IPS-18a (cell line): Measurements from ENCODE around the gene AASDH.

Source experiments
- H3K27ac ChIP-seq: one replicate; pipeline ENCODE4 v1.5.1; 2013; ENCODE audit warnings: low read length
- H3K27me3 ChIP-seq: one replicate; pipeline ENCODE4 v1.6.1; 2013; ENCODE audit warnings: mild to moderate bottlenecking, low read length; ENCODE audit not compliant: control insufficient read depth, insufficient read depth
- H3K36me3 ChIP-seq: one replicate; pipeline ENCODE4 v1.6.1; 2013; ENCODE audit warnings: low read depth, low read length; ENCODE audit not compliant: control insufficient read depth
- H3K4me1 ChIP-seq: one replicate; pipeline ENCODE4 v1.6.1; 2013; ENCODE audit warnings: low read depth, low read length; ENCODE audit not compliant: control insufficient read depth
- H3K4me3 ChIP-seq: one replicate; pipeline ENCODE4 v1.5.1; 2013; ENCODE audit warnings: low read length
- H3K9ac ChIP-seq: one replicate; pipeline ENCODE4 v1.6.1; 2013; ENCODE audit warnings: mild to moderate bottlenecking, low read length, moderate library complexity
- H3K9me3 ChIP-seq: one replicate; pipeline ENCODE4 v1.6.1; 2013; ENCODE audit warnings: low read depth, low read length; ENCODE audit not compliant: control insufficient read depth

The AASDH gene, protein sequence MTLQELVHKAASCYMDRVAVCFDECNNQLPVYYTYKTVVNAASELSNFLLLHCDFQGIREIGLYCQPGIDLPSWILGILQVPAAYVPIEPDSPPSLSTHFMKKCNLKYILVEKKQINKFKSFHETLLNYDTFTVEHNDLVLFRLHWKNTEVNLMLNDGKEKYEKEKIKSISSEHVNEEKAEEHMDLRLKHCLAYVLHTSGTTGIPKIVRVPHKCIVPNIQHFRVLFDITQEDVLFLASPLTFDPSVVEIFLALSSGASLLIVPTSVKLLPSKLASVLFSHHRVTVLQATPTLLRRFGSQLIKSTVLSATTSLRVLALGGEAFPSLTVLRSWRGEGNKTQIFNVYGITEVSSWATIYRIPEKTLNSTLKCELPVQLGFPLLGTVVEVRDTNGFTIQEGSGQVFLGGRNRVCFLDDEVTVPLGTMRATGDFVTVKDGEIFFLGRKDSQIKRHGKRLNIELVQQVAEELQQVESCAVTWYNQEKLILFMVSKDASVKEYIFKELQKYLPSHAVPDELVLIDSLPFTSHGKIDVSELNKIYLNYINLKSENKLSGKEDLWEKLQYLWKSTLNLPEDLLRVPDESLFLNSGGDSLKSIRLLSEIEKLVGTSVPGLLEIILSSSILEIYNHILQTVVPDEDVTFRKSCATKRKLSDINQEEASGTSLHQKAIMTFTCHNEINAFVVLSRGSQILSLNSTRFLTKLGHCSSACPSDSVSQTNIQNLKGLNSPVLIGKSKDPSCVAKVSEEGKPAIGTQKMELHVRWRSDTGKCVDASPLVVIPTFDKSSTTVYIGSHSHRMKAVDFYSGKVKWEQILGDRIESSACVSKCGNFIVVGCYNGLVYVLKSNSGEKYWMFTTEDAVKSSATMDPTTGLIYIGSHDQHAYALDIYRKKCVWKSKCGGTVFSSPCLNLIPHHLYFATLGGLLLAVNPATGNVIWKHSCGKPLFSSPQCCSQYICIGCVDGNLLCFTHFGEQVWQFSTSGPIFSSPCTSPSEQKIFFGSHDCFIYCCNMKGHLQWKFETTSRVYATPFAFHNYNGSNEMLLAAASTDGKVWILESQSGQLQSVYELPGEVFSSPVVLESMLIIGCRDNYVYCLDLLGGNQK

DNA sequence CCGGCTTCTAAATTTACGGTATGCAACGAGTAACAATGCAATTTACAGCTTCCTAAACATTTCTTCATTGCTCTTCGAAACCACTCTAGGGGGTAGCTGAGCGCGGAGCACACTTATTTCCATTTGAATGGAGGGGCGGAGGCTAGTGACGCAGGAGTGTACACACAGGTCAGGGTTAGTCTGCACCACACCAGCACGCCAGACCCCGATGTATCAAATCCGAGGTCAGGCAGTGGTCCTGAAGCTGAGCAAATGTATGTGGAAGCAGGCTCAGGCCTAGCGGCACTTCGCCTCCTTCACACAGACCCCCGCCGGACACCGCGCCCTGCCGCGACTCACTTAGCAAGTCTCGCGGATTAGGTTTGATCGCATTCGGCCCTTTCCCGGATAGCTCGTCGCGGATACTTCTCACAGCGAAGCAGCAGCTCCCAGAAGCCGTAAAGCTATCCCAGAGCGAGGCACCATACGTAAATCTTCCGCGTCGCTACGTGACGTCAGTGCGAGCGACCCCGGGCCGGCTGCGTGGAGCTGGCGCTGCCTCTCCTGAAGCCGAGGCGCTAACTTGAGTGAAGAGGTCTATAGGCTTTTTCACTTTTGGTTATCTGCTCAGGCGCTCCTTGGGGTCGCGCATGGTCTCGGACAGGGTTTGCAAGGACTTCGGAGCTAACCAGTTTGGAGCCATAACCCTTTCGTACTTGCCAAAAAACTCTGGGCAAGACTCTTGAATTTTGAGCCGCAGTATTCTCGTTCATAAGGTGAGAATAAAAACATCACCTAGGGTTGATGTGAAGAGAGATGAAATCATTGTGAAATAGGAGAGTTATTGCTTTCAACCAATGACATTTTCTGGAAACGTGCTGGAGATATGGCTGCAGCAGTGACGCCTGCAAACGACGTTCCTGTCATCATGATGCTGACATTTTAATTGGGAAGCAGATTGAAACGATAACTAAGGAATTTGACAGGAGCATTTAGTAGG is at the start of gene AASDH:
TSS of gene AASDH (minus strand) at position 469 of the 979 bp plus-strand sequence. CDS start 3,192 bp downstream, outside the sequence.
- H3K9me3 ChIP-seq: no peaks in the 10 kb centered on the region
- no peaks in the 10 kb centered on the region for H3K27me3 ChIP-seq
- peak within 1 kb of the TSS; percentile 94 for H3K9ac ChIP-seq
- H3K4me1 ChIP-seq: peaks cover 9% of the 10 kb centered on the region
- H3K4me3 ChIP-seq: peak within 1 kb of the TSS; percentile 99
- peak within 1 kb of the TSS; percentile 96 for H3K27ac ChIP-seq
- no peaks in the 10 kb centered on the region for H3K36me3 ChIP-seq

DNA sequence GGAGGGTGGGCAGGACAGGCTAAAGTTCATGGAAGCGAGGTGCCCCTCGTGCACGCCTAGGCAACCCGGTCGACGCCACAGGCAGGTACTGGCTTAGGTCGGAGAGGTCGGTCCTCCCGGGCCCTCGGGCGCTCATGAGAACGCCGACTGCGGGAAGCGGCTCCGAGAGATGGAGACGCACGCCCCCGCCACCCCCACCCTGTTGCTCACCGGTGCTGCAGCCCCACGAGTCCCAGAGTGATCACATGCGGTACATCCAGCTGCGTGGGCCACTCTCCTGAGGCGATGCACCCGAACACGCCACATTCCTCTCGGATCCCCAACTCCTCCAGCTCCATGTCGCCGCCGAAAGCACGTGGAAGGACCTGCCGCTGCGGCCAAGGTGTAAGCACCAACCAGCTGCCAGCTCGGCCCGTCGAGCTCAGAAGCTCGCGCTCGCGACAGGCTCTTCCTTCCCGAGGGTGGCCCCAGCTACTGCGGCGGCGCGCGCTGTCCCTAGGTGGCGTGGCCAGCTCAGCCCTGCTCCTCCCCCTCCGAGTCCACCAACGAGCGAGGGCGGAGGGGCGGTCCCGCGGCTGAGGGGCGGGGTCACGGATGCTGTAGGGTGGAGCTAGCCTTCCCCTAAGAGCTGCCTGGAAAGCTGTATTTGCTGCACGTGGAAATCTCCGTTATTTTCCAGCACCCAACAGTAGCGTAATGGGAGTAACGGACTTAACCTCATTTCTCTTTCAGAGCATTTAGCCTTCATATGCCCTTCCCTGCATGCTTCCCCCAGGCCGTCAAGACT is 48.0 kb upstream of the AASDH start, which contains the start of gene PPAT:
TSS of gene PPAT (minus strand) at position 476 of the 787 bp plus-strand sequence. CDS start at position 338, 138 bp downstream.
- Histone ChIP-seq H3K4me3 (peak within 1 kb of the TSS; percentile 82), H3K36me3 (peaks cover under 1% of the 10 kb centered on the region), H3K27me3 (no peaks in the 10 kb centered on the region), H3K9ac (peak within 1 kb of the TSS; percentile 94), H3K27ac (peak within 1 kb of the TSS; percentile 91), H3K9me3 (no peaks in the 10 kb centered on the region), H3K4me1 (no peaks in the 10 kb centered on the region)

DNA sequence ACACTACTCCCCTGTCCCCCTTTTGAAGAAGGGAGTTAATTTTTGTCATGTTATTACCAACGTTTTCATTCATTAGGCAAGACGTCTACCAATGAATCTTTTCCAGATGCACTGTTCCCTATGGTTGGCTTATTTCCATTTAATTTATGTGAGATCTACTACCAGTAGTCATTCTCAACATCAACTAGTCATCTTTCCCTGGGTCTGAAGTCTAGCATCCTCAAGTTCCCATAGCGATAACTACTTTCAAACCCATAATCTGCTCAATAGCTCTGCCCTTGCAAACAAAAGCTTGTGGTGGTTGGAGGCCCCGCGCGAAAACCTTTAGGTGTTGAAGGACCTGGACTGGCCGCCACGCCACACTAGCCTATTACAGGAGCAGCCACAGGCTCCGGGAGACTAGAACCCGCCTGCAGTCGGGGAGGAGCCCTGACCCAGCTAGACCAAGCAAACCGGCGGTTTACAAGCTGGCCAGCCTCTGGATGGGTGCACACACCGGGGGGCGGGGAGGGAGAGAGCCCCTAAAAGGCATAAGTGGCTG is 47.4 kb upstream of the AASDH start:
- Histone ChIP-seq H3K27ac (peak overlapping the region; percentile 43), H3K27me3 (no peaks in the 10 kb centered on the region), H3K4me1 (no peaks in the 10 kb centered on the region)

DNA sequence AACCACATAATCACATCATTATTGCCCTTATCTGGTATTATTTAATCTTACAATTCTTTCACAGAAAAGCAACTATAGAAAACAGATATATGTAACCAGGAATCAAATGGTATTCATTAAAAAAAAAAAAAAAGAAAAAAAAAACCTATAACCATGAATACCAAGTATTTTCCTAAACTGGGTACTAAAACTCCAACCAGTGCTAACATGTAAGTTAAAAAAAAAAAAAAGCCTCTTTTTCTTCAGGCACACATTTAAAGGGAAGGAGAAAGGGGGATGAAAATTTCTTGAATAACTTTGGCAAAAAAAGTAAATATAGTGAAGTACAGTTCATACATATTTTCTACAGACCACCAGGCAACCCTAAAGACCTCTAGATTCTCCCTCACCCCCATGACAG is 46.0 kb upstream of the AASDH start:
- peak overlapping the region; percentile 94 for H3K9ac ChIP-seq

More for the DNA sequence above, 47.4 kb upstream of the AASDH start:
- Histone ChIP-seq H3K9ac (peak overlapping the region; percentile 94), H3K36me3 (no peaks in the 10 kb centered on the region), H3K4me3 (peak overlapping the region; percentile 82), H3K9me3 (no peaks in the 10 kb centered on the region)

DNA sequence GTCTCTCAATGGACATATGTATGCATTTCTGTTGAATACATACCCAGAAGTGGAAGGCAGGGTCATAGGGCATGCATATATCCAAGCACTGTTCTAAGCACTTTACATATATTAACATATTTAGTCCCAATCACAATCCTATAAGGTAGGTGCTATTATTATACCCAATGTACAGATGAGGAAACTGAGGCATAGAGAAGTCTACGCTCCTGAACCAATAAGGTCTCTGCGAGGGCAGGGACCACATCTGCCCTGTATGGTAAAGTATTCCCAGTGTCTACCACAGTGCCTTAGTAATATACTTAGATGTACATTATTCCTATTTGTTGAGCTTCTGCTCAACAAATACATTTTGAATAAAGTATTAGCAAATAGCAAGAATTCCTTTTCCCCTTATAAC is 42.9 kb upstream of the AASDH start:
- no peaks in the 10 kb centered on the region for H3K36me3 ChIP-seq
- no peak overlapping the region for H3K9ac ChIP-seq
- H3K27ac ChIP-seq: no peak overlapping the region
- H3K4me1 ChIP-seq: peaks cover 7% of the 10 kb centered on the region
- H3K27me3 ChIP-seq: no peaks in the 10 kb centered on the region
- H3K9me3 ChIP-seq: no peaks in the 10 kb centered on the region
- H3K4me3 ChIP-seq: no peak overlapping the region

More for the DNA sequence above, 46.0 kb upstream of the AASDH start:
- H3K4me1 ChIP-seq: no peaks in the 10 kb centered on the region
- H3K9me3 ChIP-seq: no peaks in the 10 kb centered on the region
- H3K27me3 ChIP-seq: no peaks in the 10 kb centered on the region
- peak overlapping the region; percentile 82 for H3K4me3 ChIP-seq
- no peaks in the 10 kb centered on the region for H3K36me3 ChIP-seq
- H3K27ac ChIP-seq: no peak overlapping the region

DNA sequence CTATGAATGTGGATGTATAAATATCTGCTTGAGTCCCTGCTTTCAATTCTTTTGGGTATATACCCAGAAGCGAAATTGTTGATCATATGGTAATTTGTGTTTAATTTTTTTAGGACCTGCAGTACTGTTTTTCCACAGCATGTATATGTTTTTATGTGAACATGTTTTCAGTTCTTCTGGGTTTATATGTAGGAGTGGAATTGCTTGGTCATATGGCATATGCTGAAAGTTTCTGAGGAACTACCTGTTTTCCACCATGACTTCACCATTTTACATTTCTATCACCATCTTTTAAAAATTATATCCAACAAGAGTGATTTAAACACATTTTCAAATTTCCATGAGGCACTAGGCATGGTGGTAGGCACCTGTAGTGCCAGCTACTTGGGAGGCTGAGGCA is 39.9 kb upstream of the AASDH start:
- H3K27me3 ChIP-seq: no peaks in the 10 kb centered on the region
- H3K4me1 ChIP-seq: peaks cover 14% of the 10 kb centered on the region
- H3K4me3 ChIP-seq: no peak overlapping the region
- H3K9ac ChIP-seq: no peak overlapping the region
- no peaks in the 10 kb centered on the region for H3K9me3 ChIP-seq
- H3K36me3 ChIP-seq: no peaks in the 10 kb centered on the region
- H3K27ac ChIP-seq: no peak overlapping the region

DNA sequence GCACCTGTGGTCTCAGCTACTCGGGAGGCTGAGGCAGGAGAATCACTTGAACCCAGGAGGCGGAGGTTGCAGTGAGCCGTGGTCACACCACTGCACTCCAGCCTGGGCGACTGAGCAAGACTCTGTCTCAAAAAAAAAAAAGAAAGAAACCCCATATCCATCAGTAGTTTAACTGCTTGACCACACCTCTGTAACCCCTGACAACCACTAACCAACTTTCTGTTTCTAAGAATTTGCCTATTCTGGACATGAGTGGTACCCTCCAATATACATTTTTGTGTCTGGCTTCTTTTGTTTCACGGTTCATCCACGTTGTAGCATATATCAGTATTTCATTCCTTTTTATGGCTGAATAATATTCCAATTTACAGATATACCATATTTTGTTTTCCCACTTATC is 39.0 kb upstream of the AASDH start:
- Histone ChIP-seq H3K36me3 (no peaks in the 10 kb centered on the region), H3K27ac (no peak overlapping the region), H3K9ac (no peak overlapping the region), H3K4me3 (no peak overlapping the region), H3K9me3 (no peaks in the 10 kb centered on the region), H3K4me1 (peaks cover 14% of the 10 kb centered on the region), H3K27me3 (no peaks in the 10 kb centered on the region)

DNA sequence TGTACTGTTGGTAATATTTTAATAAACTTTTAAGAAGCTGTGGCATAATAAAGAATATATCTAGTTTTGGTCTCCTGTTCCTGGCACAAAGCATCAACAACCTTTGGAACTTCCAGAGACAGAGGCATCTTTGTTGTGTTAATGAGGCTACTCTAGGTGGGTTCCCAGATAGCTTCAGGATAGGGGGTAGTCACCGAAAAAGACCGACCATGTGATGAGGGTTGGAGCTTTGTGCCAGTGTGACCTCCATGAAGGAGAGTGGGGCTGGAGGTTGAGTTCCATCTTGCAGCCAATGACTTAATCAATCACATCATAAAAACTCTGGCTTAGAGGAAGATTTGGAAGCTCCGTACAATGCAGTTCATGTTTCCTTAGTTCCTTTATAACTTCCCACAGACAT is 38.2 kb upstream of the AASDH start:
- Histone ChIP-seq H3K4me1 (peaks cover 14% of the 10 kb centered on the region), H3K9ac (peak overlapping the region; percentile 40), H3K36me3 (no peaks in the 10 kb centered on the region), H3K27me3 (no peaks in the 10 kb centered on the region), H3K9me3 (no peaks in the 10 kb centered on the region), H3K27ac (peak overlapping the region; percentile 35), H3K4me3 (peak overlapping the region; percentile 26)

DNA sequence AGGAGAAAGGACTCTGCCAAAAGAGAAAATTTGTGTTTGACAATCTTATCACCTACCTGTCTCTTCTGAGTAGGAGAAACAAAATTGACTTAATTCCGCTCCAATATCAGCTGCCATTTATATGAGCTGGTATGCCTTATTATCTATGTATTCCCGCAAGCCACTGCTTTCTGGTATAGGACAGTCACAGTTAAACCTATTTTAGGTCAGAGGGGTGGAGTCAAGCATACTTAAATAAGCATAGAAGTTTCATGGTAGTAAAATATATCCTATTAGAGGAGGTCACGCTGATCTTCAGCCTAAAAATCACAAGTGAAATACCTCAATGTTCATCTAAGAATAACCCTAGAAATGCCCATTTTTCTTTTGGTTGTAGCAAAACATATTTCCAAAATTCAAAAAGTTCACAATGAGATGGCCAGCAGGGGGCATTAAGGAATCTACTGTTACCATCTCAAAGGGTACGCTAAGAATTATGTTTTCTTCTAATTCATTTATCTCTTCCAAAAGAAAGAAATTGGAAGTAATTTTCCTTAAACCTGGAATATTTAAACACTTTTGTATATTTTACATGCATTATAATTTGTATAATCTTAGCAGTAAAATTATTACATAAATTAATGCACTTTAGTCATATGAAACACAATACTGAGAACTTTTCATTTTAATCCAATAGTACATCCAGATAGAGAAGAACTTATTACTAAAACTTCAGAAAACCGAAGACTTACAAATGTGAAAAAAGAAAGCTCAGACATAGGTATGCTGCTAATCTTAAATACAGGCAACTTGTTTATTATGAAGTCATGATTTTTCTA is 37.6 kb upstream of the AASDH start:
- H3K27ac ChIP-seq: no peak overlapping the region
- no peaks in the 10 kb centered on the region for H3K27me3 ChIP-seq
- no peaks in the 10 kb centered on the region for H3K9me3 ChIP-seq
- peaks cover 14% of the 10 kb centered on the region for H3K4me1 ChIP-seq
- peak overlapping the region; percentile 40 for H3K9ac ChIP-seq
- H3K4me3 ChIP-seq: peak overlapping the region; percentile 26
- H3K36me3 ChIP-seq: no peaks in the 10 kb centered on the region
